Measurements from ENCODE around the gene KNSTRN. TPM values are rescaled to one million over a fixed set of nuclear protein-coding genes. Genes with fewer than 3 reads are reported as not detected.

Gene KNSTRN
- total and polyA plus RNA-seq, 2 of the 8 experiments (the other 6 are each of a cell fraction or from before 2014, with no cell fraction given): 25.1 to 79.4 TPM

- Histone ChIP-seq H2BK20ac (ENCODE audit: low read length) (no peak overlapping the region), H4K91ac (replicated peaks; ENCODE audit: insufficient read length, low read length) (no peak overlapping the region), H2AFZ (ENCODE audit: low read length) (no peak overlapping the region), H3K4ac (replicated peaks; ENCODE audit: insufficient read length, low read depth, low read length) (no peak overlapping the region), H3K4me3 (ENCODE audit: extremely low read depth in 1 of 4, insufficient read depth in 2 of 4, low read depth in 3 of 4, low read length in 4 of 4) (no peak overlapping the region), H3K4me1 (replicated peaks in 1 of 4; ENCODE audit: control insufficient read depth in 3 of 4, insufficient read depth in 4 of 4, low read length in 3 of 4) (peaks cover 0 to 44% (median 28%) of the 10 kb centered on the region in 4 experiments; a peak in 6 of 7 replicates), H4K20me1 (replicated peaks in 1 of 2; ENCODE audit: control insufficient read depth in 1 of 2, insufficient read depth in 2 of 2, low read length in 2 of 2) (no peaks in the 10 kb centered on the region), H3K18ac (ENCODE audit: extremely low read depth, low read length) (no peak overlapping the region), H3K23me2 (ENCODE audit: low read depth, low read length) (no peaks in the 10 kb centered on the region; the same call in 1 of the 2 replicates), H2BK12ac (ENCODE audit: low read depth, low read length) (no peak overlapping the region; the same call in 1 of the 2 replicates), H3K56ac (replicated peaks; ENCODE audit: insufficient read length, low read depth, low read length) (no peak overlapping the region), H2BK120ac (replicated peaks; ENCODE audit: low read depth, low read length) (no peak overlapping the region), H2BK5ac (ENCODE audit: low read depth, low read length) (no peak overlapping the region; the same call in 1 of the 2 replicates), H3K9ac (replicated peaks in 1 of 4; ENCODE audit: extremely low read depth in 1 of 4, low read depth in 3 of 4, low read length in 3 of 4) (no peak overlapping the region), H3K14ac (ENCODE audit: insufficient read length) (no peak overlapping the region), H3K9me3 (ENCODE audit: insufficient read depth in 2 of 2, low read depth in 1 of 2, low read length in 1 of 2) (no peaks in the 10 kb centered on the region), H3K4me2 (ENCODE audit: insufficient read depth in 1 of 2, low read depth in 2 of 2, low read length in 2 of 2) (0 out of 4 replicates have a peak overlapping the region, but pooled peaks of 1 of the 2 experiments have one; percentile 0), H2BK15ac (ENCODE audit: low read length) (0 out of 2 replicates have a peak overlapping the region, but pooled peaks have one; percentile 77), H3K23ac (ENCODE audit: insufficient read length) (no peak overlapping the region), H4K8ac (ENCODE audit: extremely low read depth, insufficient read depth, low read length) (no peak overlapping the region), H3K27me3 (replicated peaks in 1 of 4; ENCODE audit: control insufficient read depth in 3 of 4, extremely low read depth in 1 of 4, insufficient read depth in 3 of 4, low read length in 3 of 4) (peaks cover 0 to 4% (median under 1%) of the 10 kb centered on the region in 4 experiments; a peak in 1 of 7 replicates), H3K36me3 (ENCODE audit: control insufficient read depth in 2 of 4, insufficient read depth in 4 of 4, low read length in 3 of 4) (no peaks in the 10 kb centered on the region), H3K27ac (ENCODE audit: low read depth, low read length) (no peak overlapping the region), H2AK5ac (ENCODE audit: low read depth, low read length) (no peak overlapping the region), H4K5ac (ENCODE audit: insufficient read length, low read depth, low read length) (no peak overlapping the region), H3K79me1 (ENCODE audit: low read depth, low read length) (no peaks in the 10 kb centered on the region), H3K79me2 (ENCODE audit: control insufficient read depth in 1 of 2, insufficient read depth in 2 of 2, low read length in 2 of 2) (no peaks in the 10 kb centered on the region)
- DNase-seq (ENCODE audit: low read depth in 1 of 2, low spot score in 2 of 2) (no peak), FAIRE-seq (no peak)
- WGBS, 2 experiments (ENCODE audit: extremely low coverage in 1 of 2, insufficient coverage in 1 of 2, insufficient read length in 1 of 2, insufficient replicate concordance in 2 of 2, low coverage in 1 of 2, low lambda C conversion rate in 2 of 2, missing lambda C conversion rate in 1 of 2): 73% methylated on average over 19 of the region's 19 CpGs; no CpG with 5 or more reads in 1 of the 2 experiments
- ChIA-PET CTCF (ENCODE audit: partially characterized antibody) (interaction anchor here (0.6 to 27.4 kb wide), 36 partner anchors 10 to 549 kb away, joined by 3 to 584 read pairs (median 4); partner anchors contain the start of genes ANKRD63, BAHD1, DISP2 and INAFM2), POLR2A (ENCODE audit: partially characterized antibody) (interaction anchor here (0.5 to 8.1 kb wide), 10 partner anchors 11 to 90 kb away, joined by 3 to 66 read pairs (median 6); partner anchors contain the start of gene INAFM2)
- no peak for TF ChIP-seq EP300 (IDR thresholded peaks at IDR 0.05; ENCODE audit: borderline replicate concordance in 1 of 2, low read depth in 2 of 2, low read length in 2 of 2)
- TF ChIP-seq RBBP5 (IDR thresholded peaks at IDR 0.05; ENCODE audit: borderline replicate concordance, low read depth, low read length): no peak
- TF ChIP-seq ATF2 (IDR thresholded peaks at IDR 0.05; ENCODE audit: low read length): no peak
- no peak for TF ChIP-seq JUN (IDR thresholded peaks at IDR 0.05; ENCODE audit: low read depth, low read length)
- TF ChIP-seq RFX5 (IDR thresholded peaks at IDR 0.05; ENCODE audit: borderline replicate concordance, low read depth, low read length): no peak
- no peak for TF ChIP-seq TEAD4 (IDR thresholded peaks at IDR 0.05; ENCODE audit: low read depth, low read length)
- no peak for TF ChIP-seq HDAC6 (IDR thresholded peaks at IDR 0.05; ENCODE audit: low read depth, low read length)
- TF ChIP-seq CHD2 (IDR thresholded peaks at IDR 0.05; ENCODE audit: low read length): no peak
- TF ChIP-seq YY1 (IDR thresholded peaks at IDR 0.05; ENCODE audit: low read depth, low read length): no peak
- TF ChIP-seq TCF12 (IDR thresholded peaks at IDR 0.05; ENCODE audit: low read depth, low read length): no peak
Measured at GRCh38 chr15:40337597-40337996, 44.9 kb upstream of the KNSTRN start.

Measured in H1 (cell line).